Loucy (cell line): ENCODE results near the gene ZNF469.

ENCODE experiments used
- H2AFZ ChIP-seq: fragments of 200-600 bp; sonication (generic); 2 replicates; pipeline ENCODE4 v1.6.0; 2016; ENCODE audit warnings: antibody characterized with exemption, mild to moderate bottlenecking, low read length, moderate library complexity
- H3F3A ChIP-seq: fragments of 200-600 bp; 2 replicates; pipeline ENCODE4 v1.6.0; 2016; ENCODE audit warnings: antibody characterized with exemption, low read depth, mild to moderate bottlenecking
- H3K27me3 ChIP-seq: fragments of 200-600 bp; sonication (generic); 2 replicates; pipeline ENCODE4 v1.6.1; 2014; ENCODE audit warnings: low read length, mild to moderate bottlenecking; ENCODE audit not compliant: insufficient read depth, poor library complexity, severe bottlenecking
- H3K36me3 ChIP-seq: fragments of 200-600 bp; sonication (generic); 2 replicates; pipeline ENCODE4 v1.6.1; 2016; ENCODE audit warnings: low read length; ENCODE audit not compliant: insufficient read depth
- H3K4me1 ChIP-seq: fragments of 200-600 bp; sonication (generic); 2 replicates; pipeline ENCODE4 v1.5.1; 2014; ENCODE audit warnings: low read length, mild to moderate bottlenecking; ENCODE audit not compliant: insufficient read depth, poor library complexity, severe bottlenecking
- H3K4me2 ChIP-seq: fragments of 200-600 bp; sonication (generic); 2 replicates; pipeline ENCODE4 v1.6.0; 2014; ENCODE audit warnings: antibody characterized with exemption, low read length, low read depth, mild to moderate bottlenecking; ENCODE audit not compliant: poor library complexity, severe bottlenecking
- H3K4me3 ChIP-seq: fragments of 200-600 bp; sonication (generic); 2 replicates; pipeline ENCODE4 v1.5.1; 2014; ENCODE audit warnings: low read length, mild to moderate bottlenecking, mixed read lengths; ENCODE audit not compliant: poor library complexity, severe bottlenecking
- H3K79me2 ChIP-seq: fragments of 200-600 bp; sonication (generic); 2 replicates; pipeline ENCODE4 v1.6.1; 2014; ENCODE audit warnings: low read length; ENCODE audit not compliant: insufficient read depth
- H3K9ac ChIP-seq: fragments of 200-600 bp; sonication (generic); 2 replicates; pipeline ENCODE4 v1.6.0; 2014; ENCODE audit warnings: mild to moderate bottlenecking, low read depth, low read length, moderate library complexity; ENCODE audit not compliant: poor library complexity, severe bottlenecking
- H3K9me2 ChIP-seq: fragments of 200-600 bp; sonication (generic); replicated peaks from 2 replicates; pipeline ENCODE4 v1.6.1; 2016; ENCODE audit warnings: low read depth, low read length, mixed read lengths
- H3K9me3 ChIP-seq: fragments of 200-600 bp; sonication (generic); 2 replicates; pipeline ENCODE4 v1.6.1; 2014; ENCODE audit warnings: mild to moderate bottlenecking, antibody characterized with exemption, low read length, low read depth; ENCODE audit not compliant: insufficient read depth
- H4K20me1 ChIP-seq: fragments of 200-600 bp; sonication (generic); 2 replicates; pipeline ENCODE4 v1.6.0; 2014; ENCODE audit warnings: antibody characterized with exemption, low read length, mild to moderate bottlenecking; ENCODE audit not compliant: insufficient read depth, poor library complexity, severe bottlenecking
- CTCF ChIP-seq: fragments of 200-600 bp; sonication (generic); conservative IDR thresholded peaks from 2 replicates; pipeline ENCODE4 v1.5.1; 2014; ENCODE audit warnings: mild to moderate bottlenecking, antibody characterized with exemption, low read length
- EZH2phosphoT487 ChIP-seq: fragments of 200-600 bp; IDR thresholded peaks from 2 replicates; pipeline ENCODE4 v1.6.1; 2018; ENCODE audit warnings: antibody characterized with exemption, mild to moderate bottlenecking, moderate library complexity, borderline replicate concordance

Gene ZNF469

GRCh38 chr16:88363239-88363891, 19.4 kb upstream of the ZNF469 start:
- no peaks in the 10 kb centered on the region for H3K27me3 ChIP-seq
- no peaks in the 10 kb centered on the region for H3K36me3 ChIP-seq
- H3K4me2 ChIP-seq = no peak overlapping the region
- H3K4me3 ChIP-seq = no peak overlapping the region
- H3K79me2 ChIP-seq = no peaks in the 10 kb centered on the region
- no peaks in the 10 kb centered on the region for H4K20me1 ChIP-seq
- H2AFZ ChIP-seq = no peak overlapping the region
- H3K9me3 ChIP-seq = no peaks in the 10 kb centered on the region
- TF ChIP-seq EZH2phosphoT487 (no peak), CTCF (no peak)
- H3K9ac ChIP-seq = no peak overlapping the region
- no peaks in the 10 kb centered on the region for H3K4me1 ChIP-seq
- H3F3A ChIP-seq = no peaks in the 10 kb centered on the region
- H3K9me2 ChIP-seq = no peaks in the 10 kb centered on the region

- no peak overlapping the region for H3K4me2 ChIP-seq
- no peaks in the 10 kb centered on the region for H3K36me3 ChIP-seq
- no peaks in the 10 kb centered on the region for H4K20me1 ChIP-seq
- no peaks in the 10 kb centered on the region for H3K9me2 ChIP-seq
- H3K4me3 ChIP-seq = no peak overlapping the region
- no peaks in the 10 kb centered on the region for H3K79me2 ChIP-seq
- H3K4me1 ChIP-seq = no peaks in the 10 kb centered on the region
- no peak overlapping the region for H3K9ac ChIP-seq
- no peak overlapping the region for H2AFZ ChIP-seq
- TF ChIP-seq EZH2phosphoT487 (no peak), CTCF (no peak)
- no peaks in the 10 kb centered on the region for H3F3A ChIP-seq
- no peaks in the 10 kb centered on the region for H3K9me3 ChIP-seq
- no peaks in the 10 kb centered on the region for H3K27me3 ChIP-seq
Measured at GRCh38 chr16:88365244-88365865, 17.4 kb upstream of the ZNF469 start.

GRCh38 chr16:88366032-88366703, 16.6 kb upstream of the ZNF469 start:
- H3K79me2 ChIP-seq = no peaks in the 10 kb centered on the region
- no peaks in the 10 kb centered on the region for H4K20me1 ChIP-seq
- TF ChIP-seq EZH2phosphoT487 (no peak), CTCF (no peak)
- H2AFZ ChIP-seq = no peak overlapping the region
- no peaks in the 10 kb centered on the region for H3K4me1 ChIP-seq
- no peaks in the 10 kb centered on the region for H3K36me3 ChIP-seq
- H3K4me2 ChIP-seq = no peak overlapping the region
- H3F3A ChIP-seq = no peaks in the 10 kb centered on the region
- H3K9ac ChIP-seq = no peak overlapping the region
- H3K9me2 ChIP-seq = no peaks in the 10 kb centered on the region
- H3K9me3 ChIP-seq = no peaks in the 10 kb centered on the region
- H3K27me3 ChIP-seq = no peaks in the 10 kb centered on the region
- H3K4me3 ChIP-seq = no peak overlapping the region
